Effector memory CD4-positive, alpha-beta T cell (primary cell): ENCODE measurements around the gene PKHD1.
"Not testable (repeated sequence)": the region's sequence is repeated elsewhere in the genome, so short reads cannot be mapped to it uniquely, and the experiment has no call there.

Experiments used
- DNase-seq, 3 donors: peaks; one replicate each; pipeline ENCODE4 v3.0.0-alpha.2; 2020
- H3K27ac ChIP-seq: 2 replicates; pipeline ENCODE4 v1.7.0; 2013; ENCODE audit warnings: mild to moderate bottlenecking, low read length, moderate library complexity; ENCODE audit not compliant: insufficient read depth, poor library complexity, severe bottlenecking
- H3K27me3 ChIP-seq: replicated peaks from 2 replicates; pipeline ENCODE4 v1.7.0; 2013; ENCODE audit warnings: mild to moderate bottlenecking, low read length; ENCODE audit not compliant: insufficient read depth, control insufficient read depth, poor library complexity, severe bottlenecking
- H3K36me3 ChIP-seq: 2 replicates; pipeline ENCODE4 v1.7.0; 2013; ENCODE audit warnings: mild to moderate bottlenecking, low read length, moderate library complexity; ENCODE audit not compliant: control insufficient read depth, insufficient read depth
- H3K4me1 ChIP-seq: 2 replicates; pipeline ENCODE4 v1.7.0; 2013; ENCODE audit warnings: low read length, mild to moderate bottlenecking; ENCODE audit not compliant: control insufficient read depth, insufficient read depth, poor library complexity, severe bottlenecking
- H3K4me3 ChIP-seq: 2 replicates; pipeline ENCODE4 v1.7.0; 2013; ENCODE audit warnings: low read length, low read depth, mild to moderate bottlenecking; ENCODE audit not compliant: insufficient read depth, poor library complexity, severe bottlenecking
- H3K9me3 ChIP-seq: 2 replicates; pipeline ENCODE4 v1.7.0; 2013; ENCODE audit warnings: mild to moderate bottlenecking, low read length, moderate library complexity; ENCODE audit not compliant: control insufficient read depth

The PKHD1 gene

DNA sequence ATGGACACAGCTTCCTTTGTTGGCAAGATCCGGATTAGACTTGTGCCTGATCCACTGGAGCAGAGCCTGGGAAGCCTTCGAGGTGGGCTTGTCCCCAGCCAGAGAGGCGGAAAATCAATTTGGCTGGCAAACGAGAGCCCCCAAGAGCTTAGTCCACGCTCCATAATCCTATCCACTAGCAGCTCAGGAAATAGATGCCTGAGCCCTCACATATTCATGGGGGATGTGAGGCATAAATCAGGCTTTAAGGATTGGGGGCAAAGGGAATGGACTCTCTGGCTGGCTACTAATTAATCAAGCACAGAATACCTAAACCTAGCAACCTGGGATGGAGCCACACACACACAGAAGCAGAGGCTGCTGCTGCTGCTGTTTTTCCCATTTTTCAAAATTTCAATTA lies 137.9 kb downstream of the PKHD1 start:
- Histone ChIP-seq H3K9me3 (no peaks in the 10 kb centered on the region), H3K4me3 (no peak overlapping the region), H3K27me3 (no peaks in the 10 kb centered on the region), H3K27ac (no peak overlapping the region), H3K4me1 (no peaks in the 10 kb centered on the region), H3K36me3 (no peaks in the 10 kb centered on the region)
- no peak for DNase-seq

DNA sequence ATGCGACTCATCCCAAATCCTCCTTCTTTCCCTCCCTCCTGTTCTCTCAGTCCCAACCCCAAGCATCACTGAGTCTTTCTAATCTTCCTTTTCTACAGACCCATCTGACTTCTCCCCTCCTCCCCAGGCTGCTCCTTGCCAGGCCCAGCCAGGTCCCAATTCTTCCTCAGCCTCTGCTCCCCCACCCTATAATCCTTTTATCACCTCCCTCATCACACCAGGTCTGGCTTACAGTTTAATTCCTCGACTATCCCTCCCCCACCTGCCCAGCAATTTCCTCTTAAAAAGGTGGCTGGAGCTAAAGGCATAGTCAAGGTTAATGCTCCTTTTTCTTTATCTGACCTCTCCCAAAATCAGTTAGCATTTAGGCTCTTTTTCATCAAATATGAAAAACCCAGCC lies 147.7 kb downstream of the PKHD1 start:
- not testable (repeated sequence) for H3K4me3 ChIP-seq, H3K9me3 ChIP-seq, H3K4me1 ChIP-seq, DNase-seq, H3K36me3 ChIP-seq, H3K27me3 ChIP-seq, H3K27ac ChIP-seq

DNA sequence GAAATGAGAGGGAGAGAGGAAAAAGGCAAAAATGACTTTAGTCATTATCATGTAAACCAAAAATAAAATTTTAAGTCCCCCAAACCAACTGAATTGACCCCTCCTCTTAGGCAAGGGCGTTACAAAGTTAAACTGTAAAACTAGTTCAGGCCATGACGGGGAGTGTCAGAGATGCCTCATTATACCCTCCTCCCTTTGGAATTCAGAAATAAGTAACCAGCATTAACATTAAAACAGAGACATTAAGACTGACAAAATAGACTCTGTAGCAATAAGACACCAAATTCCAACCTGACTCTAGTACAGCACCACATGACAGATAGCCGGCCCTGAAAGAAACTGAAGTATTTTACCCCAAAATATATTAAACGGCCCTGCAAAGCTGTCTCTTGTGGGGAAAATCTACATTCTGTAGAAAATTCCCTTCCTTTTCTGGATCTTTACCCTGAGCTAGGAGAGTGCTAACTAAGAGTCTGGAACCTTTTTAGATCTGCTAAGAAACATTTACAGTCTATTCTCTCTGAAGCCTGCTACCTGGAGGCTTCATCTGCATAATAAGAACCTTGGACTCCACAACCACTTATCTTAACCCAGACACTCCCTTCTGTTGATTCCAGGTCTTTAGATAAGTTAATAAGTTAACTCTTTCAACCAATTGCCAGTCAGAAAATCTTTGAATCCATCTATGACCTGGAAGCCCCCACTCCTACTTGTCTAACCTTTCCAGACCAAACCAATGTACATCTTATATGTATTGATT lies 150.7 kb downstream of the PKHD1 start:
- DNase-seq = no peak
- Histone ChIP-seq H3K4me3 (no peak overlapping the region), H3K27me3 (no peaks in the 10 kb centered on the region), H3K9me3 (no peaks in the 10 kb centered on the region), H3K27ac (no peak overlapping the region), H3K36me3 (no peaks in the 10 kb centered on the region), H3K4me1 (no peaks in the 10 kb centered on the region)

DNA sequence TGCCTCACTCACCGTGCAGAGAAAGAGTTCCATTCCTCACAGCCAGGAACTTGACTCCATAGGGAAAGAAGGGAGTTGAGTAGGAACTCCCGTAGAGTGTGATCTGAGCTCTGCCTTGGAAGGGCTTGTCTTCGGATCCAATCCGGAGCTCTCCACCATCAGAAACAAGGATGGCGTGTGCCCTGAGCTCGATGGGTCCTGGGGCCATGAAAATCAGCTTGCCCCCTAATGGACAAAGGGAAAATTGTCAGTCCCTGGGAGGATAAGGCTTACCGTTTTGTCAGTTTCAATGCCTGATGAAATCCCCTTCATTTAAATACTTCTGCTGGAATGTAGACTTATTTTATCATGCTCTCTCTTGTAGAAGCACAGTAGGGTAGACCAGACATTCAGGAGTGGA lies 153.3 kb downstream of the PKHD1 start:
- no peaks in the 10 kb centered on the region for H3K27me3 ChIP-seq
- H3K36me3 ChIP-seq = no peaks in the 10 kb centered on the region
- H3K27ac ChIP-seq = no peak overlapping the region
- H3K4me3 ChIP-seq = no peak overlapping the region
- no peaks in the 10 kb centered on the region for H3K9me3 ChIP-seq
- H3K4me1 ChIP-seq = no peaks in the 10 kb centered on the region
- no peak for DNase-seq

DNA sequence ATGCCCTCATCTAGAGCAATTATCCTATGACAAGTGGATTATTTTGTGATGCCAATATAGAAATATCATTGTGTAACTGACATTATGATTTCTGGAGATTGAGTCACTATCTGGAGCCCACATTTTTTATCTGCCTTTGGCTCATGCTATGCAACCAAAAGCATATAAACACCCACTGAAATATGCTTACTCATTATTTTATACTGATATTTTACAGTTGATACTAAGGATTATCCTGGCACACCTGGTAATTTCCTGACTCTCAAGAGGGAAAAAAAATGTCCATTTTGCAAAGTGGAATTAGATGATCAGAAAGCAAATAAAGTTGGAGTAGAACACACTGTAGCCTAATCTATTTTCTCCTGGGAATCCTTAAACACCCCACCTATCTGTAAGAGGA lies 154.5 kb downstream of the PKHD1 start:
- Histone ChIP-seq H3K4me3 (no peak overlapping the region), H3K36me3 (no peaks in the 10 kb centered on the region), H3K27ac (no peak overlapping the region), H3K9me3 (no peaks in the 10 kb centered on the region), H3K4me1 (no peaks in the 10 kb centered on the region), H3K27me3 (no peaks in the 10 kb centered on the region)
- DNase-seq = no peak

DNA sequence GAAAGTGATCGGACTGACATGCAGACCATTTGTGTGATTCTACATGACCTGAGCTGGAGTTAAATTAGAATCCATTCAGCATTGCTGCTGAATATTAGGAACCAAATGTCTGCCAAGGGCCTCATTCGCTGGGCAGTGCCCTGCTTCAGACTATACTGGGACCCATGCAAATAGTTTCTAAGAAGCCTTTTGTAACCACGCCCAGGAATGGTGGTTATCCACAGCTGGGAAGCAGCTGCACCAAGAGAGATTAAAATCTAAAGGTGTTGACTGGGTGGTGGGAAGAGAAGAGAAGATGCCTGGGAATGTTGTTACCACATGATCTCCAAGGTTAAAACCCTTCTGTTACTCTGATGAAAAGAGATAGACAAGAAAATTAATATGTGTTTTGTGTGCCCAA lies 156.8 kb downstream of the PKHD1 start:
- no peak overlapping the region for H3K4me3 ChIP-seq
- no peak overlapping the region for H3K27ac ChIP-seq
- no peak for DNase-seq
- H3K36me3 ChIP-seq = no peaks in the 10 kb centered on the region
- H3K4me1 ChIP-seq = no peaks in the 10 kb centered on the region
- H3K27me3 ChIP-seq = no peaks in the 10 kb centered on the region
- no peaks in the 10 kb centered on the region for H3K9me3 ChIP-seq

DNA sequence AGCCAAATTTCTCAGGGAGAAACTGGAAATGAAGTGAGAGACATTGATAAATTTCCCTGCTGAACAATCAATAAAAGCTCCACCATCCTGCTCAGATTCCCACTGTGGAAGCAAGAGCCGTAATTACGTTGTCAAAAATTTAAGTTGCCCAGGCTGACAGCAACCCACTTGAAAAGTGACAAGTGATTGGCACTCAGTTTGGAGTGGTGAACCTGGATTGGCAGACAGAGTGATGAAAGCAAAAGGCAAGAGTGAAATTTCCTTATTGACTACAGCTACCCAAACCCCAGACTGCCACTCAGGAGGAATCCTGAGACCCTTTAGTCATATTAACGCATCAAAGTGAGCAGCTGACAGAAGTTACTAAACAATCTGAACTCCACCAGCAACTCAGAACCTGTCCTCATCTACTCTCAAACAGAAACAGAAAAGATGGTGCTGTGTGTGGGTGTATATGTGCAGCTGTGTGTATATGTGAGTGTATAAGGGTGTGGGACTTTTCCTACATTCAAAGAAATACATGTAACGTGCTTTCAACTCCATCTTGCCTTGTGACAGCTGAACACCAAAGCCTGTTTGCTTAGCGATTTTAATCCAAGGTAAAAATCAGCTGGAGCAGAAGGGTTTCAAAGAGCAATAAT lies 157.4 kb downstream of the PKHD1 start:
- no peak overlapping the region for H3K27ac ChIP-seq
- H3K9me3 ChIP-seq = no peaks in the 10 kb centered on the region
- DNase-seq = no peak

DNA sequence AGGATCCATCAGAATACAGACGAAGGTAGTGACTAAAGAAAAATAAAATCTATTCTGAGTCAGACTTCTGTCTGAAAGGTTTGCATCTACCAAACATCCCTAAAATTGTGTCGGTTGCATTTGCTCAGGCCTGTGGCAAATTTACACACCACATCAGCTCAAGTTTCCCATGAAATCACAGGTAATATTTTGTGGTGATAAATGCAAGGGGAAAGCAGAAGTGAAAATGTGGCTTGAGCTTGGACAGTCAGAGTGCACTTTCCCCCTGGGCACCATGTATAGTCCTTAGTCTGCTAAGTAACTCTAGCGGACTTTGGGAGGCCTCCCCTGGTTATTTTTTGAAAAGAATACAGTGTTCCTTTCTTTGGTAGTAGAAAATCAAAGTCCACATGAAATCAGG lies 159.1 kb downstream of the PKHD1 start:
- Histone ChIP-seq H3K27ac (no peak overlapping the region), H3K36me3 (no peaks in the 10 kb centered on the region), H3K9me3 (no peaks in the 10 kb centered on the region), H3K4me3 (no peak overlapping the region), H3K4me1 (no peaks in the 10 kb centered on the region), H3K27me3 (no peaks in the 10 kb centered on the region)
- DNase-seq = no peak

More for the DNA sequence above, 157.4 kb downstream of the PKHD1 start:
- Histone ChIP-seq H3K4me1 (no peaks in the 10 kb centered on the region), H3K27me3 (no peaks in the 10 kb centered on the region), H3K4me3 (no peak overlapping the region), H3K36me3 (no peaks in the 10 kb centered on the region)

DNA sequence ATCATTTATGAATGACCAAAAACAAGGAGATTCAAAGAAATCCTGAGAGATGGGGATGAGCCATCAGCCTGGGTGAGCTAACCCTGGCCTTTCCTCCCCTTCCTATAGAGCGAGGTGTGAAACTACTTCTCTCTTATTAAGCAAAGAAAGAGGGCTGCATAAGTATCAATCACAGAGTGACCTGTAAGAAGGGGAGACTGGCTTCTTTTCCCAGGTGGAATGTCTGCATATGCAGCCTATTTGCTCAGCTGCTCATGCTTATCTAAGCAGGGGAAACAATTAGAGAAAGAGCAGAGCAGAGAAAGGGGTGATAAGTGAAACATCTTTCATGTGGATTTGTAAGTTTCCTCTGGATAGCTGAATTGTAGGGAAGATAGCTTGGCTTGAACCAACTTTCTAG lies 160.0 kb downstream of the PKHD1 start:
- no peak for DNase-seq
- no peaks in the 10 kb centered on the region for H3K36me3 ChIP-seq
- H3K27me3 ChIP-seq = no peaks in the 10 kb centered on the region
- H3K4me3 ChIP-seq = no peak overlapping the region
- no peaks in the 10 kb centered on the region for H3K4me1 ChIP-seq
- H3K27ac ChIP-seq = no peak overlapping the region
- H3K9me3 ChIP-seq = no peaks in the 10 kb centered on the region

DNA sequence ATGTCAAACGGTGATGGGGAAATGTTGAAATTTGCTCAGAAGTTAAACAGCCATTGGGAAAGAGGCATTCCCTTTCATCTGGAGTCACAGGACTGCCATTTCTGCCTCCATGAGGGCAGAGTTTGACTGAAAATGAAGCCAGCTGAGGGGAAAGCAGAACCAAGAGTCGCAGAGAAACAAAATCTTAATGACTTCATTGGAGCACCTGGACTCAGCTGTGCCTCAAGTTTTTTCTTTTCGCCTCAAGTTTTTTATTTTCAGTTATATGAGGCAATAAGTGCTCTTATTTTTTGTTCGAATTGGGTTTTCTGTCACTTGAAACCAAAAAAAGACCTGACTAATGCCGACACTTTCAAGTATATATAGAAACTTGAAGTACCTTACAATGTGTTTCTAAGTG lies 161.3 kb downstream of the PKHD1 start:
- Histone ChIP-seq H3K27me3 (no peaks in the 10 kb centered on the region), H3K36me3 (no peaks in the 10 kb centered on the region), H3K9me3 (no peaks in the 10 kb centered on the region), H3K4me3 (no peak overlapping the region), H3K27ac (no peak overlapping the region), H3K4me1 (no peaks in the 10 kb centered on the region)
- no peak for DNase-seq
